Liver (tissue), 9 donors: Measurements from ENCODE around the gene NBEA. TPM values are rescaled to one million over a fixed set of nuclear protein-coding genes. Genes with fewer than 3 reads are reported as not detected.

Experiments
- DNase-seq: peaks from one replicate; pipeline ENCODE4 v3.0.0-alpha.2; 2017; ENCODE audit warnings: low spot score
- H3K27ac ChIP-seq, 2 donors: one replicate each; pipeline ENCODE4 v1.7.0; 2013; ENCODE audit warnings: inconsistent platforms in 2 of 2, low read length in 2 of 2, control low read depth in 1 of 2, low read depth in 1 of 2, mild to moderate bottlenecking in 1 of 2
- H3K27me3 ChIP-seq, 4 donors: one replicate each; pipeline versions ENCODE4 v1.6.1 to v1.7.0; 2013; ENCODE audit warnings: low read length in 3 of 4, inconsistent platforms in 1 of 4, mild to moderate bottlenecking in 1 of 4, moderate library complexity in 1 of 4; ENCODE audit not compliant: control insufficient read depth in 4 of 4, insufficient read depth in 4 of 4
- H3K36me3 ChIP-seq, 4 donors: one replicate each; pipeline versions ENCODE4 v1.6.1 to v1.7.0; 2013; ENCODE audit warnings: low read length in 3 of 4, mild to moderate bottlenecking in 3 of 4, low read depth in 1 of 4, moderate library complexity in 1 of 4; ENCODE audit not compliant: control insufficient read depth in 4 of 4, insufficient read depth in 3 of 4
- H3K4me1 ChIP-seq, 4 donors: one replicate each; pipeline versions ENCODE4 v1.6.1 to v1.7.0; 2013; ENCODE audit warnings: low read length in 3 of 4, mild to moderate bottlenecking in 3 of 4, moderate library complexity in 1 of 4; ENCODE audit not compliant: control insufficient read depth in 4 of 4, insufficient read depth in 4 of 4
- H3K4me3 ChIP-seq, 3 donors: one replicate each; pipeline versions ENCODE4 v1.6.1 to v1.7.0; 2013; ENCODE audit warnings: low read length in 3 of 3, control low read depth in 1 of 3, low read depth in 1 of 3, mild to moderate bottlenecking in 1 of 3
- H3K9ac ChIP-seq, 2 donors: one replicate each; pipeline ENCODE4 v1.7.0; 2013; ENCODE audit warnings: low read length in 2 of 2, mild to moderate bottlenecking in 2 of 2, moderate library complexity in 2 of 2, control low read depth in 1 of 2, low read depth in 1 of 2
- H3K9me3 ChIP-seq, 4 donors: one replicate each; pipeline versions ENCODE4 v1.6.1 to v1.7.0; 2013; ENCODE audit warnings: low read length in 3 of 4; ENCODE audit not compliant: control insufficient read depth in 4 of 4
- ATF3 ChIP-seq: IDR thresholded peaks from 2 replicates; pipeline ENCODE4 v1.6.1; 2016; ENCODE audit warnings: antibody characterized with exemption
- EGR1 ChIP-seq, 2 donors: IDR thresholded peaks; 2 replicates each; pipeline ENCODE4 v1.6.1; 2016 to 2018; ENCODE audit warnings: antibody characterized with exemption in 2 of 2, low read depth in 2 of 2
- FOXA1 ChIP-seq: IDR thresholded peaks from 2 replicates; pipeline ENCODE4 v1.6.1; 2016; ENCODE audit warnings: antibody characterized with exemption
- GABPA ChIP-seq, 2 donors: IDR thresholded peaks in 1 of 2; conservative IDR thresholded peaks in 1 of 2; 2 replicates each; pipeline ENCODE4 v1.6.1; 2016; ENCODE audit warnings: antibody characterized with exemption in 2 of 2, mild to moderate bottlenecking in 1 of 2, moderate library complexity in 1 of 2
- HNF4A ChIP-seq, 2 donors: conservative IDR thresholded peaks; 2 replicates each; pipeline ENCODE4 v1.6.1; 2016; ENCODE audit warnings: antibody characterized with exemption in 2 of 2, mild to moderate bottlenecking in 2 of 2
- HNF4G ChIP-seq: IDR thresholded peaks from 2 replicates; pipeline ENCODE4 v1.6.1; 2016; ENCODE audit warnings: antibody characterized with exemption
- JUND ChIP-seq, 2 donors: IDR thresholded peaks; 2 replicates each; pipeline ENCODE4 v1.6.1; 2016; ENCODE audit warnings: antibody characterized with exemption in 2 of 2
- MAX ChIP-seq: IDR thresholded peaks from 2 replicates; pipeline ENCODE4 v1.6.1; 2016; ENCODE audit warnings: antibody characterized with exemption
- NR2F2 ChIP-seq: IDR thresholded peaks from 2 replicates; pipeline ENCODE4 v1.6.1; 2016; ENCODE audit warnings: antibody characterized with exemption
- RAD21 ChIP-seq, 2 donors: IDR thresholded peaks; 2 replicates each; pipeline ENCODE4 v1.6.1; 2016; ENCODE audit warnings: antibody characterized with exemption in 2 of 2, mild to moderate bottlenecking in 2 of 2
- REST ChIP-seq: IDR thresholded peaks from 2 replicates; pipeline ENCODE4 v1.6.1; 2016; ENCODE audit warnings: antibody characterized with exemption, mild to moderate bottlenecking
- SP1 ChIP-seq: IDR thresholded peaks from 2 replicates; pipeline ENCODE4 v1.6.1; 2018; ENCODE audit warnings: antibody characterized with exemption, mild to moderate bottlenecking
- TAF1 ChIP-seq: conservative IDR thresholded peaks from 2 replicates; pipeline ENCODE4 v1.6.1; 2016; ENCODE audit warnings: antibody characterized with exemption, mild to moderate bottlenecking
- ZBTB33 ChIP-seq: IDR thresholded peaks from 2 replicates; pipeline ENCODE4 v1.6.1; 2016; ENCODE audit warnings: antibody characterized with exemption
- WGBS: extraction: QIAGEN DNeasy Blood & Tissue Kit; methylation state at CpG from one replicate; pipeline ENCODE4 v1.1.7; 2013; 5-methylcytosine and 5-hydroxymethylcytosine counted together
- polyA plus RNA-seq, 2 donors: library from polyadenylated mRNA; stranded (reverse) in 1 of 2; unstranded in 1 of 2; fragments of 200-250 nt in 1 of 2; fragments of >200 nt in 1 of 2; fragmentation: Nextera tagmentation in 1 of 2; extraction: Ambion mirVana in 1 of 2; gene quantifications; one replicate each; pipeline versions ENCODE4 v1.2.1 to v1.2.3, GENCODE V29; 2013 to 2015
- total RNA-seq, 2 donors: library from RNA; depleted of rRNA; stranded (reverse); fragments of >200 nt; gene quantifications; one replicate each; pipeline ENCODE4 v1.2.3, GENCODE V29; 2014
- TF ChIP-seq, protein P1 (sequence below): fragments of 150-350 bp; IDR thresholded peaks from 2 replicates; pipeline ENCODE4 v1.5.1; 2017; ENCODE audit warnings: improper control_type of control experiment, low read depth, low read length; ENCODE audit not compliant: missing input control
- donor health status: healthy.
- donor health status: healthy.
- donor health status: healthy.
- donor health status: healthy.
- donor health status: healthy.

NBEA gene
- total and polyA plus RNA-seq, 4 donors: 0.24 to 3.5 (median 1.4) TPM

- no peak overlapping the region for H3K27ac ChIP-seq
- H3K27me3 ChIP-seq: no peaks in the 10 kb centered on the region
- DNase-seq: no peak
- no peak overlapping the region for H3K9ac ChIP-seq
- H3K4me1 ChIP-seq: no peaks in the 10 kb centered on the region
- H3K36me3 ChIP-seq: no peaks in the 10 kb centered on the region
- 84% methylated on average over 2 of the region's 2 CpGs for WGBS
- TF ChIP-seq REST: no peak
- TF ChIP-seq GABPA (IDR thresholded peaks at IDR 0.05 in 1 of 2, conservative IDR thresholded peaks at IDR 0.05 in 1 of 2): no peak
- no peak for TF ChIP-seq ATF3
- TF ChIP-seq EGR1 (IDR thresholded peaks at IDR 0.05; ENCODE audit: low read depth in 2 of 2): no peak
- TF ChIP-seq SP1: no peak
- no peak for TF ChIP-seq ZBTB33
- no peak for TF ChIP-seq HNF4G
- TF ChIP-seq, protein P1, sequence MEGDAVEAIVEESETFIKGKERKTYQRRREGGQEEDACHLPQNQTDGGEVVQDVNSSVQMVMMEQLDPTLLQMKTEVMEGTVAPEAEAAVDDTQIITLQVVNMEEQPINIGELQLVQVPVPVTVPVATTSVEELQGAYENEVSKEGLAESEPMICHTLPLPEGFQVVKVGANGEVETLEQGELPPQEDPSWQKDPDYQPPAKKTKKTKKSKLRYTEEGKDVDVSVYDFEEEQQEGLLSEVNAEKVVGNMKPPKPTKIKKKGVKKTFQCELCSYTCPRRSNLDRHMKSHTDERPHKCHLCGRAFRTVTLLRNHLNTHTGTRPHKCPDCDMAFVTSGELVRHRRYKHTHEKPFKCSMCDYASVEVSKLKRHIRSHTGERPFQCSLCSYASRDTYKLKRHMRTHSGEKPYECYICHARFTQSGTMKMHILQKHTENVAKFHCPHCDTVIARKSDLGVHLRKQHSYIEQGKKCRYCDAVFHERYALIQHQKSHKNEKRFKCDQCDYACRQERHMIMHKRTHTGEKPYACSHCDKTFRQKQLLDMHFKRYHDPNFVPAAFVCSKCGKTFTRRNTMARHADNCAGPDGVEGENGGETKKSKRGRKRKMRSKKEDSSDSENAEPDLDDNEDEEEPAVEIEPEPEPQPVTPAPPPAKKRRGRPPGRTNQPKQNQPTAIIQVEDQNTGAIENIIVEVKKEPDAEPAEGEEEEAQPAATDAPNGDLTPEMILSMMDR: no peak
- no peak overlapping the region for H3K4me3 ChIP-seq
- no peaks in the 10 kb centered on the region for H3K9me3 ChIP-seq
Observed at GRCh38 chr13:35702316-35702715, 760.2 kb downstream of the NBEA start.

DNA sequence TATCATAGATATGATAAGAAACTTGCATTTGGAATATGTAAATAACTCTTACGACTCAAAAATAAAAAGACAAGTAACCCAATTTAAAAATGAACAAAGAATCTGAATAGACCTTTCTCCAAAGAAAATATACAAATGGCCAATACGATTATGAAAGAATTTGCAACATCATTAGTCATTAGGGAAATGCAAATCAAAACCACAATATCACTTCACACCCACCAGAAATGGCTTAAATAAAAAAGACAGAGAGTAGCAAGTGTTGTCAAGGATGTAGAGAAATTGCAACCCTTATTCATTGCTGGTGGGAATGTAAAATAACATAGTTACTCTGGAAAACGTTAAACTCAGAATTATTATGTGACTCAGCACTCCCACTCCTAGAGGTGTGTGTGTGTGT lies 761.0 kb downstream of the NBEA start:
- Histone ChIP-seq H3K9me3 (no peaks in the 10 kb centered on the region), H3K27me3 (no peaks in the 10 kb centered on the region), H3K4me1 (no peaks in the 10 kb centered on the region), H3K9ac (no peak overlapping the region), H3K4me3 (no peak overlapping the region), H3K36me3 (no peaks in the 10 kb centered on the region), H3K27ac (no peak overlapping the region)
- WGBS: 75% methylated on average over 3 of the region's 3 CpGs
- TF ChIP-seq RAD21 (IDR thresholded peaks at IDR 0.05): no peak
- no peak for TF ChIP-seq SP1
- no peak for TF ChIP-seq HNF4A (conservative IDR thresholded peaks at IDR 0.05)
- TF ChIP-seq ZBTB33: no peak
- no peak for TF ChIP-seq MAX
- no peak for TF ChIP-seq TAF1
- no peak for TF ChIP-seq EGR1 (IDR thresholded peaks at IDR 0.05; ENCODE audit: low read depth in 2 of 2)
- TF ChIP-seq NR2F2: no peak
- no peak for TF ChIP-seq ATF3
- TF ChIP-seq HNF4G: no peak
- TF ChIP-seq JUND (IDR thresholded peaks at IDR 0.05): no peak
- TF ChIP-seq, protein P1: no peak
- no peak for TF ChIP-seq FOXA1
- no peak for DNase-seq
